NT2/D1 (cell line): Measurements from ENCODE around the gene SRSF12.
A peak's percentile ranks its signal among the peaks of the same experiment; 100 is the strongest.

Experiments
- DNase-seq: peaks from one replicate; pipeline ENCODE4 v3.0.0-alpha.2; 2011; ENCODE audit warnings: low read depth, low spot score
- H3K27me3 ChIP-seq: 2 replicates; pipeline ENCODE4 v1.6.0; 2011; ENCODE audit warnings: mild to moderate bottlenecking; ENCODE audit not compliant: insufficient read length, insufficient read depth
- H3K36me3 ChIP-seq: 2 replicates; pipeline ENCODE4 v1.6.1; 2011; ENCODE audit warnings: mild to moderate bottlenecking, low read length, mixed read lengths; ENCODE audit not compliant: insufficient read depth, insufficient read length
- H3K4me1 ChIP-seq: 2 replicates; pipeline ENCODE4 v1.5.1; 2011; ENCODE audit not compliant: insufficient read depth, insufficient read length
- H3K4me3 ChIP-seq: 2 replicates; pipeline ENCODE4 v1.5.1; 2011; ENCODE audit warnings: low read depth; ENCODE audit not compliant: insufficient read length
- H3K9ac ChIP-seq: 2 replicates; pipeline ENCODE4 v1.6.0; 2011; ENCODE audit warnings: low read depth; ENCODE audit not compliant: insufficient read length
- H3K9me3 ChIP-seq: 2 replicates; pipeline ENCODE4 v1.5.1; 2011; ENCODE audit warnings: mild to moderate bottlenecking, low read length; ENCODE audit not compliant: insufficient read depth
- SUZ12 ChIP-seq: IDR thresholded peaks from 2 replicates; pipeline ENCODE4 v1.6.1; 2011; ENCODE audit not compliant: insufficient read length, insufficient read depth; ENCODE audit errors: extremely low read depth
- YY1 ChIP-seq: IDR thresholded peaks from 2 replicates; pipeline ENCODE4 v1.6.1; 2011; ENCODE audit not compliant: insufficient read length, insufficient read depth
- ZNF274 ChIP-seq: IDR thresholded peaks from 2 replicates; pipeline ENCODE4 v1.6.1; 2011; ENCODE audit warnings: mild to moderate bottlenecking, low read depth, low read length

The SRSF12 gene

DNA sequence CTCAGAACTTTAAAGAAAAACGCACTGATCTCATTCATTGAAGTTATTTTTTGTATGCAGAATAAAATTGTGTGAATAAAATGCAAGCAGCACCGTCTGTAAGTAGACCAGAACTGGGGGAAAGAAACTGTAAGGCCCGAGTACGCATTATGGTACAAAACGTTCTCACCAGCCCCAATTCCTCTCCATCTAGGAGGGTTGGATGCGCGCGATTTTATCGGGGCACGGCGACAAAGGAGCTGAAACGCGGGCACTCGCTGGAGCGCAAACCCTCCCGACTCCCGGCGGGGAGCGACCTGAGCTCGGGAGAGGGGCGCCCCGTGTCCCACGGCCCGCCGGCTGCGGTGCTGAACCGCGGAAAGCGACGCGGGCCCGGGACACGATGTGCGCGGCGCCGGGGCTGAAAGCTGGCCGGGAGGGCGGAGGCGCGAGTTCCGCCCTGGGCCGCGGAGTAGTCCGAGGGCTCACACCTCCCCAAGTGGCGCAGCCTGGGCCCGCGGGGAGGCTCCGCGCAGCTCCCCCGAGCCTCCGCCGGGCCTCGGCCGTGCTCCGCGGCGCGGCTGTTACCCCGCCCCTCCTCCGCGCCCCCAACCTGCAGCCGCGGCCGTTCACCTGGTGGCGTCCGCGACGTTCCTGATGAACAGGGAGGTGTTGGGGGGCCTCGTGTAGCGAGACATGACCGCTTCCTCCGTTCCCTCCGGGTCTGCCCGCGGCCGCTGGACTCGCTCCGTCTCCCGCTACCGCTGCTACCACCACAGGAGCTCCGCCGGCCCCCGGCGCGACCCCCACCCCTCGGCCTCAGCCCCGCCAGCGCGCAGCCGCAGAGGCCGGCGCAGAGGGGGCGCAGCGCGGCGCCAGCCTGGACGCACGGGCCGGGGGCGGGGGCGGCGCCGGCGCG, at the start of gene SRSF12:
SRSF12 (minus strand) TSS at position 861 of the 898 bp plus-strand sequence; CDS start at position 677, 184 bp downstream.
- Histone ChIP-seq H3K27me3 (peaks cover 27% of the 10 kb centered on the region), H3K9me3 (no peaks in the 10 kb centered on the region), H3K4me3 (peak within 1 kb of the TSS; percentile 71), H3K36me3 (no peaks in the 10 kb centered on the region), H3K9ac (peak within 1 kb of the TSS; percentile 85), H3K4me1 (no peaks in the 10 kb centered on the region)
- DNase-seq = no peak
- TF ChIP-seq YY1 = no peak
- no peak for TF ChIP-seq SUZ12
- no peak for TF ChIP-seq ZNF274

DNA sequence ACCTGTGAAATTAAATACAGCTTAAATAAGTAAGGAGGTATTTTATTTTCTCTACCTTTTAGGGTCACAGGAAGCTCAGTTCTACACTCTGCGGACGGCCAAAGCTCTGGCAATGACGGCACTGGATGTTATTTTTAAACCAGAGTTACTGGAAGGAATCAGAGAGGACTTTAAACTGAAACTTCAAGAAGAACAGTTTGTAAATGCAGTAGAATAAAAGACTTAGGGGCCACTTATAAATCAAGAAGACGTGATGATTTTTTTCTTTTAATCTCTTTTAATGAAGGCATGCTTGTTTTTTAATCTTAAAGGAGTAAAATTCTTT, 44.1 kb upstream of the SRSF12 start:
- no peak for DNase-seq
- H3K27me3 ChIP-seq = no peaks in the 10 kb centered on the region
- H3K9ac ChIP-seq = no peak overlapping the region
- H3K4me3 ChIP-seq = no peak overlapping the region
- no peaks in the 10 kb centered on the region for H3K9me3 ChIP-seq
- peaks cover 28% of the 10 kb centered on the region for H3K36me3 ChIP-seq
- no peaks in the 10 kb centered on the region for H3K4me1 ChIP-seq
- TF ChIP-seq YY1 (no peak), ZNF274 (no peak), SUZ12 (no peak)

DNA sequence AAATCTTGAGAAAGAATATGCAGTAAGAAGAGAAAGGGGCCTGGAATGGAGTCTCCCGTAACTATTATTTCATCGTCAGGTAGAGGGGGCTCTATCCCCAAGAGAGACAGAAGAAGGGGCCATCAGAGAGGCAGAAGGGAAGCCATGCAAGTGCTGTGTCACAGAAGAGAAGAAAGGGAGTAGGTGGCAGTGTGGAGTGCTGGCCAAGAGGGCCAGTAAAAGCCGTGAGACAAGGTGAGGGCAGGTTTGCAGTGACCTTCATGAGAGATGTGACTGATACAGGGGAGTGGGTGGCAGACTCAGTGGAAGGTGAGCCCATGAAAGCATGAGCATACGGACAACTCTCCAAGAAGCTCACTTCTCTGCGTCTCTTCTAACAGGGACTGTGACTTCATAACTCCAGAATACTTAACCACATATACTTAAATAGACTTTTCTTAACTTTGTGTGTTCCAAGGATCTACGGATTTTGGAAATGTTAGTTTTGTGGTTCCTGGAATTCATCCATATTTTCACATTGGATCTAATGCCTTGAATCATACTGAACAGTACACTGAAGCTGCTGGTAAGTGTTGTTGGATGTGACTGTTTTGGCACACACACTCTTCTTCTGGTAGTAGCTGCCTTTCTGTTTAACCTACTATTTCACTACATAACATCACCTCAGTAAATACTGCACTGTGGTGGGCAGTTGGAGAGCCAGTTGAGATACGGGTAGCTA, 43.6 kb upstream of the SRSF12 start:
- Histone ChIP-seq H3K9ac (no peak overlapping the region), H3K9me3 (no peaks in the 10 kb centered on the region), H3K4me3 (no peak overlapping the region), H3K4me1 (no peaks in the 10 kb centered on the region), H3K27me3 (no peaks in the 10 kb centered on the region), H3K36me3 (peaks cover 28% of the 10 kb centered on the region)
- TF ChIP-seq YY1 = no peak
- TF ChIP-seq ZNF274 = no peak
- no peak for TF ChIP-seq SUZ12
- DNase-seq = no peak

DNA sequence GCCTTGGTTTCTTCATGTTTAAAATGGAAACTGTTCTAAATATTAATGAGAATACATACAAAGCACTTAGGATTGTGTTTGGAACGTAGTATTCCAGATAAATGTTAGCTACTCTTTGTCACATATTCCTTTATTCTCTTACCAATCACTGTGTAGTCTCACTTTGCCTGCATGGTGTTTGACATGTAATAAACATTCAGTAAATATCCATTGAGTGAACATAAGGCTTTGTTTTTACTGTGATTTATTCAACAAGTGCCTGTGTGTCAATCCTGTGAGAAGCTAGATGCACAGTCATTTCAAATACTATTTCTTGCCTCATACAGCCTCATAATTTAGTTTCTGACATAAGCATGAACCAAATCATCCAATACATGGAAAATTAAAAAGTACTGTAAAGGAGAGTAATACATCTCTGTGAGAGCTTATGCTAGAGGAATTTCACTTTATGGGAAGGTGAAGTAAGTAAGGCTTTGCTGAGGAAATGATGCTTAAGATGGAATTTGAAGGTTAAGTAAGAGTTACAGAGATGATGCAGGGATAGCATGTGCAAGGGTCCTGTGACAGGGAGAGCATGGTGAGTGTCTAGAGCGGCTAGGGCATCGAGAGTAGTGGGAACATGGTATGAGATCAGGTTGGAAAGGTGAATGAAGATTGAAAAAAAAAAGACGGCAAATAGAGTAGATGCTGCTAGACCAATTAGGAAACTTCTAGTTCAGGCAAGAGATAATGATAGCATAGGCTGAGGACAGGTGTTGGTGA, 42.6 kb upstream of the SRSF12 start:
- no peak overlapping the region for H3K4me3 ChIP-seq
- DNase-seq = no peak
- H3K27me3 ChIP-seq = no peaks in the 10 kb centered on the region
- H3K9ac ChIP-seq = no peak overlapping the region
- no peaks in the 10 kb centered on the region for H3K9me3 ChIP-seq
- no peaks in the 10 kb centered on the region for H3K4me1 ChIP-seq
- peaks cover 28% of the 10 kb centered on the region for H3K36me3 ChIP-seq
- no peak for TF ChIP-seq ZNF274
- no peak for TF ChIP-seq SUZ12
- TF ChIP-seq YY1 = no peak

DNA sequence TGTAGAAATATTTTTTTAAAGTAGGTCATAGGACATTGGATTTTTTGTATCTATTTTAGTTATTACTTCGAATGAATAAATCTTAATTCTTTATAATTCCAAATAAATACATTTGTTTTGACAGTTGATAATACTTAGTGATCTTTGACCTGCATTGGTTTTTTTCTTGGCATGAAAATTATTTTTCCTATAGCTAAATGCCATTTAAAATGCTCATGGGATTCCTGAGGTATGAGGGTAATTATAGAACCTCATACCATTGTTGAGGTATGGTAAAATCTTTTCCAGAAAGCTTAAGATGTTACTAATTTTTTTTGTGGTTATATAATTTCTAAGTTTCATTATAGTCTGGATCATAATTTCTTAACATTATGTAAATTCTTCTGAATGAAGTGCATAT, 36.3 kb upstream of the SRSF12 start:
- Histone ChIP-seq H3K4me3 (no peak overlapping the region), H3K9ac (no peak overlapping the region), H3K36me3 (peaks cover 12% of the 10 kb centered on the region), H3K4me1 (no peaks in the 10 kb centered on the region), H3K27me3 (no peaks in the 10 kb centered on the region), H3K9me3 (no peaks in the 10 kb centered on the region)
- TF ChIP-seq ZNF274 = no peak
- TF ChIP-seq SUZ12 = no peak
- TF ChIP-seq YY1 = no peak
- DNase-seq = no peak

DNA sequence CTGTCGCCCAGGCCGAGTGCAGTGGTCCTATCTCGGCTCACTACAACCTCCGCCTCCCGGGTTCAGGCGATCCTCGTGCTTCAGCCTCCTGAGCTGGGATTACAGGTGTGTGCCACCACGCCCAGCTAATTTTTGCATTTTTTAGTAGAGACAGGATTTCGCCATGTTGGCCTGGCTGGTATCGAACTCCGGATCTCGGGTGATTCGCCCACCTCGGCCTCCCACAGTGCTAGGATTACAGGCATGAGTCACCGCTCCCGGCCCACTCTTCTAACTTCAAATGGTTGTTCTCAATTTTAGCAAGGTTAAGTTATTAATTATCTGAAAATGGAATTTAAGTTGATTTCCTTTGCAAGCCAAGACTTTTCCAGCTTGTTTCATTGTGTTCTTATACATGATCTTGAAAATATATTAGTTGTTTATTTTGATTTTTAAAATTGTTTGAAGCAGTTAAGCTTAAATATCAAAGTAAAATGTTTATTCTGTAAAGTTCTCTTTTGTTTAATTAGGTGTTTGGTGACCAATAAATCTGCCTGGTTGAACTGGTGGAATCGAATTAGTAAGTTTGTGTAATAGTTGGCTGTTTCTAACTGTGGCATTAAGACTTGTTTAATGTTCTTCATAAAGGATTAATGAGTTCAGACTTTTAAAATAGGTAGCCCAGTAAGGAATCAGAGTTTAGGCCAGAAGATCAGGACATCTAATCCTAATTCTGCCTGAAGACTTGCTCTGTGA, 30.3 kb upstream of the SRSF12 start:
- Histone ChIP-seq H3K4me1 (no peaks in the 10 kb centered on the region), H3K9me3 (no peaks in the 10 kb centered on the region), H3K9ac (no peak overlapping the region), H3K4me3 (no peak overlapping the region), H3K27me3 (peaks cover 31% of the 10 kb centered on the region), H3K36me3 (peaks cover 12% of the 10 kb centered on the region)
- TF ChIP-seq SUZ12 (no peak), YY1 (no peak), ZNF274 (no peak)
- DNase-seq = no peak
